ELF-1 (cell line): ENCODE results near the gene CBX7.

Experiments used
- DNase-seq: peaks from one replicate; pipeline ENCODE4 v3.0.0-alpha.2; 2016; ENCODE audit warnings: low read depth, low spot score

Gene CBX7

GRCh38 chr22:39092111-39092862, 60.2 kb downstream of the CBX7 start:
- DNase-seq: no peak

DNA sequence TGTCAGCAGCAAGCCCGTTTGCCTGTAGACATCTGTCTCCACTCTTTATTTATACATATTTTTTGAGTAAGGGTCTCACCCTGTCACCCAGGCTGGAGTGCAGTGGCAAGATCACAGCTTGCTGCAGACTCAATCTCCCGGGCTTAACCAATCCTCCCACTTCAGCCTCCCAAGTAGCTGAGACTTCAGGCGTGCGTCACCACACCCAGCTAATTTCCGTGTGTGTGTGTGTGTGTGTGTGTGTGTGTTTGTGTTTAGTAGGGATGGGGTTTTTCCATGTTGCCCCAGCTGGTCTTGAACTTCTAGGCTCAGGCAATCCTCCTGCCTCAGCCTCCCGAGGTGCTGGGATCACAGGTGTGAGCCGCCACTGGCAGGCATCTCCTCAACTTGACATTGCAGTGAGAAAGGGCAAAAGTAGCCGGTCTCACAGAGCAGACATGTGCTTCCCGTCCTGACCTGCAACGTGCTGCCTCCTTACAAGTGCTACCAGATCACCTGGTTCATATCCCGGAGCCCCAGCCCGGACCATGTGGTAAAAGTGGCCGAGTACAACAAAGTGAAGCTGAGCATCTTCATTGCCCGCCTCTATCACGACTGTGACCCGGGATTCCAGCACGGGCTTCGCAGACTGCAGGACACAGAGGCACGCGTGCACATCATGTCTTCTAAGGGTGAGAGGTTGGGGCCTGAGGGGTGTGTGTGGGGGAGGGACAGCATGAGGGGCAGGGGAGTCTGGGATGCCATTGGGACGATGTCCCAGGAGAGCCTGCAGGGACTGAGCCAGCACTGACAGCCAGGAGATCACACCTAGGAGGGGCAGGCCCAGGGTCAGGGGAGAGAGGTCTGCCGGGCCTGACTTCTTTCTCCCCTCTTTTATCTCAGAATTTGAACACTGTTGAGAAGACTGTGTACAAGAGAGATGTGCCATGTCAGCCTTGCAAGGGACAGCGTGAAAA, 61.1 kb downstream of the CBX7 start:
- no peak for DNase-seq

GRCh38 chr22:39090426-39091064, 61.9 kb downstream of the CBX7 start:
- no peak for DNase-seq

- DNase-seq: no peak
Measured at GRCh38 chr22:39089928-39090327, 62.6 kb downstream of the CBX7 start.

GRCh38 chr22:39088685-39089032, 63.8 kb downstream of the CBX7 start:
- no peak for DNase-seq

DNA sequence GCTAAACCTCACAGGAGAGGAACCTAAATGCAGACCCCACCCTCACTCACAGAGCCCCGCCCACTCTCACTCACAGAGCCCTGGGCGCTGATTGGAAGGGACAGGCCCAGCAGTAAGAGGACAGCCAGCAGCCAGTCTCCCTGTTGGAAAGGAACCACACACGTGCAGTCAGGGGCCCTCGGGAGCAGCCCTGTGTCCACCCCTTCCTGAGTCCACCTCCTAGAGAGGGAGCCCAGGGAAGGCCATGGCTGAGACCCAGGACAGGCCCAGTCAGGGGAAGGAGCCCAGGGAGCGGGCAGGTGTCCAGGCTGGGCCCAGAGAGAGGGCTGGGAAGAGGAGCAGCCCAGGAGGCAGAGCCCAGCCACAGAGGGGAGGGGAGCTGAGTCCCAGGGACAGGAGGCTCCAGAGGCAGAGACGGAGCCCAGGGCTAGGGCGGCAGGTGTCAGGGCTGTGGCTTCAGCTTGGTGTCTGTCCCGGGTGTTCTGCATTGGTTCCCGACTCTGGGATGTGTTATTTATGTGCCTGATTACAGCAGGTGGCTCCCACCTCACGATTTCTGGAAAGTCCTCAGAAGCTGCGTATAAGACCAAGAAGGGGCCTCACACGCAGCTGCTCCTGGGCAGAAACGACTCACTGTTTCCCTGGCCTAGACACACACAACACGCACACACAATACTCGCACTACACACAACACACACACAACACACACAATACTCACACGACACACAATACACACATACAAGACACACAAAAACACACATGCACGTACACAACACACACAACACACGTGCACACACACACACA, 64.4 kb downstream of the CBX7 start:
- DNase-seq: peak; percentile 76

DNA sequence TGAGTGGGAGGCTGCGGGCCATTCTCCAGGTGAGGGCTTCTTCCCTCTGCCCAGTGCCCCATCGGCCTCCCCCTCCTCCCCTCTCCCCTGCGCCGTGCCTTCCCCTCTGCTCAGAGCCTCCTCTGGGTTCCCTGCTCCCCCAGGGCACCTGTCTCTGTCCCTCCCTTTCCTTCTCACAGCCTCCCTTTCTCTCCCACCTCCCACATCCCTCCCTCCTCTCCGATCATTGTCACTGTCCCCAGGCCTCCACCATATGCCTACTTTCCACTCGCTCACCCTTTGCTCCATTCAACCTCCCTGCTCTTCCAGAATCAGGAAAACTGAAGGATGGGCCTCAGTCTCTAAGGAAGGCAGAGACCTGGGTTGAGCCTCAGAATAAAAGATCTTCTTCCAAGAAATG, 65.4 kb downstream of the CBX7 start:
- DNase-seq: no peak

DNA sequence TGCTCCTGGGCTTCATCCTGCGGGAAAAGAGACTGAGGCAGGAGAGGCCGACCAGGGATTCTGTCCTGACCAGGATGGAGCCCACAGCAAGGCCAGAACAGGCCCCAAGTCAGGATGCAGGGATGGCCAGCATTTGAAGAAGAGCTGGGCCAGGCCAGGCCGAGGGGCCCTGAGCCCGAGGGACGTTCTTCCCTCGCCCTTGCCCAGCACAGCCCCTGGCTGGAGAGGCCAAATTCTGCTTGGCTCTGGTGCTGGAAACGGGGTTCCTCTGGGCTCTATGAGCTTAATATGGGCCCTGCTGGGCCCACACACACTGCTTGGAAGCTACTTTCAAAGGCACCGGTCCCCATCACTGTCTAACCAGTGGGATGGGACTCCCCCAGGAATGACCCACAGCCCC, 67.8 kb downstream of the CBX7 start:
- no peak for DNase-seq

- no peak for DNase-seq
Measured at GRCh38 chr22:39083212-39084165, 69.0 kb downstream of the CBX7 start.

DNA sequence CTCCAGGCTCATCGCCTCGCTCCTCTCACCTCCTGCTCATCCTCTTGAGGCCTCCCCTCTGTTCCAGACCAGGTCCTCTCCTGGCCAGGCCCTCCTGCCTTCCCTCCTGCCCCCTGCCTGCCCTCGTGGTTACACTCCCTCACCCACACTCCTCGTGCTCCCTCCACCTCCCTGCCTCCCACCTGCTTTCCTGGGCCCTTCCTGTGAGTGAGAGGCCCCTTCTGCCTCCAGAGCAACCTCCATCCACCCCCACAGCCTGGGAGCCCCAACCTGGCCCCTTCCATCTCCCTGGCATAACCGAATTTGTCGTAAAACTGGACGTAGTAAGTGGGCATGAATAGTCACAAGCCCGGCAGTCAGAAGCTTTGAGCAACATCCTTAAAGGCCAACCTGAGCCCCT, 70.9 kb downstream of the CBX7 start:
- DNase-seq: no peak

- no peak for DNase-seq
Measured at GRCh38 chr22:39081016-39081415, 71.5 kb downstream of the CBX7 start.
